ENCODE data around the gene DCLK3.

The DCLK3 gene

DNA sequence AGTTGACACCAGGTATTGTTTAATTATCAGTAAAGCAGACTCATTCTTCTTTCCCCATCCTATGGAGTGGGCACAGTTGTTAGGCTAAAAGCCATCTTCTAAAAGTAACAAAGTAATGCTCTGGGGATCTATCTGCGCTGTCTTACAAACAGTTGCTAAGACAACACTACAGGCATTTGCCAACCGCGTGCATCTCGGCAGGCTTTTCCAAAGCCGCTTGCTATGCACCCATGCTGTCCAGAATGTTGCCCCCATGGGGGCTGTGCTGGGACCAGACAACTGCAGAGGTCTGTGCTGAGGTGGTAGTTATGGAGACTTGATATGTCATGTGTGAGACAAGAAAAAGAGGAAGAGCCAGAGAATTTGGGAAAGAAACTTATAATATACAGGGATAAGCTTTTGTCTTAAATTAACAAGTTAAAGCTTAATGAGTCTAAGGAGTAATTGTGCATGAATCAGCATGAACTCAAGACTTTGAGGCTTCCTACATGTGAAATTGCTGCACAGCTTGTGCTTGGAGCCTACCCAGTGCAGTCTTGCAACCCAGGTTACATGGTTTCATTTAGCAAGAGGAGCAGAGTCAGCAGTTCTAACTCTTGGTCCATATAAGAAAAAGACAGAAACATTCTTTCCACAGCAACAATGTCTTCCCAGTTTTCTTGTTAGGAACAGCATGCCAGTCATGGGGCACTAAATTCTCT, 38.9 kb upstream of the DCLK3 start:
- DNase-seq (ENCODE audit: low read depth, low spot score), result no peak
- ChIA-PET CTCF (no interaction called here), POLR2A (no interaction called here)
- no peak overlapping the region for H3K4me3 ChIP-seq (ENCODE audit: low read depth, low read length)
- TF ChIP-seq, protein P1, sequence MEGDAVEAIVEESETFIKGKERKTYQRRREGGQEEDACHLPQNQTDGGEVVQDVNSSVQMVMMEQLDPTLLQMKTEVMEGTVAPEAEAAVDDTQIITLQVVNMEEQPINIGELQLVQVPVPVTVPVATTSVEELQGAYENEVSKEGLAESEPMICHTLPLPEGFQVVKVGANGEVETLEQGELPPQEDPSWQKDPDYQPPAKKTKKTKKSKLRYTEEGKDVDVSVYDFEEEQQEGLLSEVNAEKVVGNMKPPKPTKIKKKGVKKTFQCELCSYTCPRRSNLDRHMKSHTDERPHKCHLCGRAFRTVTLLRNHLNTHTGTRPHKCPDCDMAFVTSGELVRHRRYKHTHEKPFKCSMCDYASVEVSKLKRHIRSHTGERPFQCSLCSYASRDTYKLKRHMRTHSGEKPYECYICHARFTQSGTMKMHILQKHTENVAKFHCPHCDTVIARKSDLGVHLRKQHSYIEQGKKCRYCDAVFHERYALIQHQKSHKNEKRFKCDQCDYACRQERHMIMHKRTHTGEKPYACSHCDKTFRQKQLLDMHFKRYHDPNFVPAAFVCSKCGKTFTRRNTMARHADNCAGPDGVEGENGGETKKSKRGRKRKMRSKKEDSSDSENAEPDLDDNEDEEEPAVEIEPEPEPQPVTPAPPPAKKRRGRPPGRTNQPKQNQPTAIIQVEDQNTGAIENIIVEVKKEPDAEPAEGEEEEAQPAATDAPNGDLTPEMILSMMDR (IDR thresholded peaks at IDR 0.05; ENCODE audit: insufficient read depth, low read length, missing control alignments), result no peak

DNA sequence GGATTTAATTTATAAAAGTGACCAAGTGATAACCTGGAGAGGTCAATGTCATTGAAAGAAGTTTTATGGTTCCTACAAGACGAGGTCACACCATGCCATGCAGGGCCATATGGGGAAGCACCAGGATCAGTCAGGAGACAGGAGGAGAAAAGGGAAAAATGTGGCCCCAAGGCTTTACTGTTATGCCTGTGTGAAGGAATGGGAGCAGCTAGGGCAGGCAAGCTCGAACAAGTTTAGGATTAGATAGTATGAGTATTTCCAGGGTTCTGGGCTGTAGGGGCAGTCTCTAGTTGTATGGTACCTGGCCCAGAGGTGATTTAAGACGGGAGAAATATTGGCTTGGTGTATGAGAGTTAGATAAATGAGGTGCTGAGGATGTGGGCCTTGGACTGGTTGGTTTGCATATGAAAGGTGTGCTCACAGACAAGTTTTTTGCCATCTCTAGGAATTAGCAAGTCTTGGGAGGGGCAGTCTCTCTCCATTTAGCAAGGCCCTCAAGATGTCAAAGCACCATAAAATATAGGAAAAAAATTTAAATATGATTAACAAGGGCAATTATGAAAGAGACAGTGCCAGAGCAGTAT, 36.3 kb upstream of the DCLK3 start:
- ChIA-PET POLR2A (no interaction called here), CTCF (no interaction called here)
- TF ChIP-seq, protein P1 (IDR thresholded peaks at IDR 0.05; ENCODE audit: insufficient read depth, low read length, missing control alignments), result no peak
- no peak overlapping the region for H3K4me3 ChIP-seq (ENCODE audit: low read depth, low read length)
- DNase-seq (ENCODE audit: low read depth, low spot score), result no peak

DNA sequence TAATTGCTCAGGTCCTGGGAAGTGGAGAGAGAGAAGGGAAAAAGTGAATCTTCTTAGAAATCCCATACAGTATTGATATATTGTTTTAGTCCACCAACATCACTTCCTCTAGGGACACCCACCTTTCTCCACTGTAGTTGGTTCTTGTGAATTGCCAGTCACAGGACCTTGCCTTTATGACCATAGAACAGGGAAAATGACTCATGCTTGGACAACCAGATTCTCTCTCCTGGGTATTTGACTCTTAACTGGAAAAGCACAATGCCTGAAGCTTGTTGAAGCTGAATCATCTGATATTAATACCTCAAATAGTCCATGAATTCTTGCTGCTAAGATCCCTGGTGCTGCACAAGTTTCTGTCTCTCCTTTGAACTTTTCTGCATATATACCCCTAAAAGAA, 32.5 kb upstream of the DCLK3 start:
- no peak overlapping the region for H3K4me3 ChIP-seq (ENCODE audit: low read depth, low read length)
- TF ChIP-seq, protein P1 (IDR thresholded peaks at IDR 0.05; ENCODE audit: insufficient read depth, low read length, missing control alignments), result no peak
- CTCF ChIA-PET, result no interaction called here
- POLR2A ChIA-PET, result no interaction called here
- peak; percentile 12 for DNase-seq (ENCODE audit: low read depth, low spot score)

DNA sequence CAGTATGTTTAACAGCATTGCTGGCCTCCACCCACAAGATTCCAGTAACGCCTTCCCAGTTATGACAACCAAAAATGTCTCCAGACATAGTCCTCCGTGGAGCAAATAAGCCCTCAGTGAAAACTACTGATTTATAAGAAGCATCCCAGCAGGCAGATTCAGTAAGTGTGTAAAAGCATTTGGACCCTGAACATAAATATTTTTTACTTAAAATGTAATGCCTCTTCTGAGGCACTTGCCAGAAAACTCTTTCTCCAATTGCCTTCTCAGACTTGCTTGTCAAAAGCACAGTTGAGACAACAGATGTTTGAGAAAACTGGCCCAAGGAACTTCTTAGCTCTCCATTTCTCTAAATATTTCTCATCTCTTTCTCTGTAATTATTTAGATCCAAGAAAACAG, 31.8 kb upstream of the DCLK3 start:
- ChIA-PET CTCF (no interaction called here), POLR2A (no interaction called here)
- TF ChIP-seq, protein P1 (IDR thresholded peaks at IDR 0.05; ENCODE audit: insufficient read depth, low read length, missing control alignments), result no peak
- DNase-seq (ENCODE audit: low read depth, low spot score), result no peak
- no peak overlapping the region for H3K4me3 ChIP-seq (ENCODE audit: low read depth, low read length)

DNA sequence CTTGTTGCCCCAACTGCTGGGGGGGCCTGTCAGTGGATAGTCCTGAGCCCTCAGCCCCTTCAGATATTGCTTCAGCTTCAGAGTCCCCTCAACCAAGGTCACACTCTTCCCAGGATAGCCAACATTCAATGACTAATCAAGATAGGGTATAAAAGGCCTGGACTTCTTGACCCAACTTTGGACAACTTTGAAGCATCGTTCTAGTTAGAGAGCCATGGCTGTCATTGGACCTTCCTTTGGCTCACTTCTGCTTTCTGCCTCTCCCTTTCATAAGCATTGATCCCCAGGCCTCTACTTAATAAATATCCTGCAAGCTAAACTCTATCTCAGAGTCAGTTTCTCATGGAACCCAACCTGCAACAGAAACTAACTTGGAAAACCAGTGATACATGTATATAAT, 31.3 kb upstream of the DCLK3 start:
- POLR2A ChIA-PET, result no interaction called here
- DNase-seq (ENCODE audit: low read depth, low spot score), result no peak
- H3K4me3 ChIP-seq (ENCODE audit: low read depth, low read length), result no peak overlapping the region
- CTCF ChIA-PET, result no interaction called here
- TF ChIP-seq, protein P1 (IDR thresholded peaks at IDR 0.05; ENCODE audit: insufficient read depth, low read length, missing control alignments), result no peak

DNA sequence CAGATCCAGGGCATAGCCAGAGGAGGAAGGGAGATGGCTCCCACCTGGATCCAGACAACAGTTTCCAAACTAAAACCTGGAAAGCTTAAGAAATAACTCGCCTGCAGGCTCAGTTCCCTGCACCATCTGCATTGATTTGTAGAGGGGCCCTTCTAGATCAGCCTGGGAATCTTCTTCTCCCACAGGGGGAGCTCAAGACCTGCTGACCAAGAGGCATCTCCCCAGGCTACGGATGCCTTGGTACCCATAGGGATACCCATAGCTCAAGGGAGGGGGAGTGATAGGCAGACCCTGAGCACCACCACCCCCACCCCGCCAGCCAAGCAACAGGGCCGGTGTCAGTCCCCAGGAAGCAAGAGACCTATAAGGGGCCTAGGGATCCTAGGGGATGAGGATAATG, 28.0 kb upstream of the DCLK3 start:
- POLR2A ChIA-PET, result no interaction called here
- CTCF ChIA-PET, result interaction anchor here (0.7 to 2.6 kb wide), 7 partner anchors 16 to 241 kb away, joined by 3 to 24 read pairs (median 4); partner anchors contain the start of gene EPM2AIP1
- DNase-seq (ENCODE audit: low read depth, low spot score), result no peak
- TF ChIP-seq, protein P1 (IDR thresholded peaks at IDR 0.05; ENCODE audit: insufficient read depth, low read length, missing control alignments), result peak; percentile 57
- no peak overlapping the region for H3K4me3 ChIP-seq (ENCODE audit: low read depth, low read length)
